ENCODE data around the gene HES6.

Gene HES6

GRCh38 chr2:238239863-238240756 lies at the start of gene HES6:
Gene HES6 (minus strand): TSS chr2:238240038. CDS start chr2:238239905, 133 bp downstream.
- Histone ChIP-seq H3K4me2 (ENCODE audit: low read length) (peak within 1 kb of the TSS; percentile 81), H3K4me1 (ENCODE audit: insufficient read depth, low read length, severe bottlenecking) (peaks cover 25% of the 10 kb centered on the region), H3K27ac (ENCODE audit: low read depth, low read length, poor library complexity, severe bottlenecking) (peak within 1 kb of the TSS; percentile 34), H2AFZ (ENCODE audit: low read length) (no peak within 1 kb of the TSS), H3K9me2 (ENCODE audit: low read depth, low read length) (no peaks in the 10 kb centered on the region), H3K27me3 (ENCODE audit: insufficient read depth, low read length) (0 out of 2 replicates have a peak, but pooled peaks cover 3% of the 10 kb centered on the region), H3K9me3 (ENCODE audit: low read length) (no peaks in the 10 kb centered on the region), H3K9ac (ENCODE audit: low read length) (peak within 1 kb of the TSS; percentile 88), H4K20me1 (ENCODE audit: insufficient read depth, low read length) (no peaks in the 10 kb centered on the region), H3K79me2 (ENCODE audit: insufficient read depth, low read length) (no peaks in the 10 kb centered on the region), H3K36me3 (ENCODE audit: insufficient read depth, low read length) (peaks cover 6% of the 10 kb centered on the region; the same call in 1 of the 2 replicates), H3K4me3 (ENCODE audit: low read depth, low read length, poor library complexity, severe bottlenecking) (peak within 1 kb of the TSS; percentile 82), H3F3A (ENCODE audit: insufficient read depth, low read length) (no peaks in the 10 kb centered on the region)
- TF ChIP-seq EZH2 (IDR thresholded peaks at IDR 0.05; ENCODE audit: borderline replicate concordance, low read length): no peak

- Histone ChIP-seq H3K27me3 (ENCODE audit: insufficient read depth, low read length) (0 out of 2 replicates have a peak, but pooled peaks cover 3% of the 10 kb centered on the region), H3K4me2 (ENCODE audit: low read length) (peak overlapping the region; percentile 59), H3K79me2 (ENCODE audit: insufficient read depth, low read length) (no peaks in the 10 kb centered on the region), H3K27ac (ENCODE audit: low read depth, low read length, poor library complexity, severe bottlenecking) (no peak overlapping the region), H3F3A (ENCODE audit: insufficient read depth, low read length) (no peaks in the 10 kb centered on the region), H3K9me2 (ENCODE audit: low read depth, low read length) (no peaks in the 10 kb centered on the region), H3K9me3 (ENCODE audit: low read length) (no peaks in the 10 kb centered on the region), H3K9ac (ENCODE audit: low read length) (peak overlapping the region; percentile 43), H4K20me1 (ENCODE audit: insufficient read depth, low read length) (no peaks in the 10 kb centered on the region), H3K4me3 (ENCODE audit: low read depth, low read length, poor library complexity, severe bottlenecking) (peak overlapping the region; percentile 74), H3K4me1 (ENCODE audit: insufficient read depth, low read length, severe bottlenecking) (peaks cover 30% of the 10 kb centered on the region), H3K36me3 (ENCODE audit: insufficient read depth, low read length) (no peaks in the 10 kb centered on the region), H2AFZ (ENCODE audit: low read length) (peak overlapping the region; percentile 11; the same call in 1 of the 2 replicates)
- TF ChIP-seq CTCF (IDR thresholded peaks at IDR 0.05; ENCODE audit: low read length) (no peak), EZH2 (IDR thresholded peaks at IDR 0.05; ENCODE audit: borderline replicate concordance, low read length) (no peak)
These were observed 49.7 kb upstream of the HES6 start for GRCh38 chr2:238289574-238289973.

- H3K4me3 ChIP-seq (ENCODE audit: low read depth, low read length, poor library complexity, severe bottlenecking): peak overlapping the region; percentile 74
- H3K9me2 ChIP-seq (ENCODE audit: low read depth, low read length): no peaks in the 10 kb centered on the region
- peak overlapping the region; percentile 59 for H3K4me2 ChIP-seq (ENCODE audit: low read length)
- H3K27me3 ChIP-seq (ENCODE audit: insufficient read depth, low read length): 0 out of 2 replicates have a peak, but pooled peaks cover 2% of the 10 kb centered on the region
- H3K27ac ChIP-seq (ENCODE audit: low read depth, low read length, poor library complexity, severe bottlenecking): no peak overlapping the region
- peak overlapping the region; percentile 11; the same call in 1 of the 2 replicates for H2AFZ ChIP-seq (ENCODE audit: low read length)
- H3K36me3 ChIP-seq (ENCODE audit: insufficient read depth, low read length): no peaks in the 10 kb centered on the region
- no peaks in the 10 kb centered on the region for H3F3A ChIP-seq (ENCODE audit: insufficient read depth, low read length)
- H3K79me2 ChIP-seq (ENCODE audit: insufficient read depth, low read length): no peaks in the 10 kb centered on the region
- H4K20me1 ChIP-seq (ENCODE audit: insufficient read depth, low read length): no peaks in the 10 kb centered on the region
- TF ChIP-seq EZH2 (IDR thresholded peaks at IDR 0.05; ENCODE audit: borderline replicate concordance, low read length): no peak
- TF ChIP-seq CTCF (IDR thresholded peaks at IDR 0.05; ENCODE audit: low read length): peak; percentile 17; the same call in 1 of the 2 replicates
- H3K4me1 ChIP-seq (ENCODE audit: insufficient read depth, low read length, severe bottlenecking): peaks cover 30% of the 10 kb centered on the region
- peak overlapping the region; percentile 43 for H3K9ac ChIP-seq (ENCODE audit: low read length)
- no peaks in the 10 kb centered on the region for H3K9me3 ChIP-seq (ENCODE audit: low read length)
These were observed 49.1 kb upstream of the HES6 start for GRCh38 chr2:238288650-238289573.

Measured in OCI-LY1 (cell line).